ENCODE data around the gene ADAMTS8.

ADAMTS8 gene, protein sequence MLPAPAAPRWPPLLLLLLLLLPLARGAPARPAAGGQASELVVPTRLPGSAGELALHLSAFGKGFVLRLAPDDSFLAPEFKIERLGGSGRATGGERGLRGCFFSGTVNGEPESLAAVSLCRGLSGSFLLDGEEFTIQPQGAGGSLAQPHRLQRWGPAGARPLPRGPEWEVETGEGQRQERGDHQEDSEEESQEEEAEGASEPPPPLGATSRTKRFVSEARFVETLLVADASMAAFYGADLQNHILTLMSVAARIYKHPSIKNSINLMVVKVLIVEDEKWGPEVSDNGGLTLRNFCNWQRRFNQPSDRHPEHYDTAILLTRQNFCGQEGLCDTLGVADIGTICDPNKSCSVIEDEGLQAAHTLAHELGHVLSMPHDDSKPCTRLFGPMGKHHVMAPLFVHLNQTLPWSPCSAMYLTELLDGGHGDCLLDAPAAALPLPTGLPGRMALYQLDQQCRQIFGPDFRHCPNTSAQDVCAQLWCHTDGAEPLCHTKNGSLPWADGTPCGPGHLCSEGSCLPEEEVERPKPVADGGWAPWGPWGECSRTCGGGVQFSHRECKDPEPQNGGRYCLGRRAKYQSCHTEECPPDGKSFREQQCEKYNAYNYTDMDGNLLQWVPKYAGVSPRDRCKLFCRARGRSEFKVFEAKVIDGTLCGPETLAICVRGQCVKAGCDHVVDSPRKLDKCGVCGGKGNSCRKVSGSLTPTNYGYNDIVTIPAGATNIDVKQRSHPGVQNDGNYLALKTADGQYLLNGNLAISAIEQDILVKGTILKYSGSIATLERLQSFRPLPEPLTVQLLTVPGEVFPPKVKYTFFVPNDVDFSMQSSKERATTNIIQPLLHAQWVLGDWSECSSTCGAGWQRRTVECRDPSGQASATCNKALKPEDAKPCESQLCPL

DNA sequence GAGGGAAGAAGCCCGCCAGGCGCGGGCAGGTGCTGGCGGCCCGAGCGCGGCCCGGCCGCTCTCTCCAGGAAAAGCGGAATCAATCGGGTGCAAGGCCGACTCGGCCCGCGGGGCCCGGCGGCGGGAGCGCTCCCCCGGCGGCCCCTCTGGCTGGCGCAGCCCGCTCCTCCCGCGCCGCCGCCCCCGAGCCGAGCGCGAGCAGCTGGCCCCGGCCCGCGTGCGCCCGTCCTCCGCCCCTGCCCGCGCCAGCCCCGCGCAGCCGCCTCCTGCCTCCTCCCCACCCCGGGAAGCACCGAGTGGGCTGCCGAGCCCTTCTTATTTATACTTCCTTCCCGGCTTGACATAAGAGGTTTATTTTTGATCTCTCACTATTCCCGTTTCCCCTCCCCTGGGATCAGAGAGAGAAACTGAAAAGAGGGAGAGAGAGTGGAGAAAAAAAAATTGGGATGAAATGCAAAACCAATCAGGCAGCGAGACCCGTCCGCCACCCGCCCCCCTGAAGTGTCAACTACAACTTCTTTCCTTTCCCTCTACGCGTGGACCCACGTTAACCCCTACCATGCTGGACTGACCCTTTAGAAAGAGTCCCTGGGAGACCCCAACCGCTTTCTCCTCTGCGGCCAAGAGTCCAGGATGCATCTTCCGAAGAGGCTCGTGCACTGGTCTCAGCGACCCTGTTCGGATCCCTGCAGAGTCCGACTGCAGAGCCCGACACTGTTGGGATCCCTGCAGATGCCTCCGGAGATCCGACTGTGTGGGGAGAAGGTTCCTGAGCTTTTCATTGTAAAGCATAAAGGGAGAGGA, at the start of gene ADAMTS8:
Gene ADAMTS8 (minus strand): TSS at position 294 of the 804 bp plus-strand sequence. CDS start 323 bp downstream, outside the sequence.
- peak; percentile 41 for DNase-seq (ENCODE audit: low read depth, low spot score)

DNA sequence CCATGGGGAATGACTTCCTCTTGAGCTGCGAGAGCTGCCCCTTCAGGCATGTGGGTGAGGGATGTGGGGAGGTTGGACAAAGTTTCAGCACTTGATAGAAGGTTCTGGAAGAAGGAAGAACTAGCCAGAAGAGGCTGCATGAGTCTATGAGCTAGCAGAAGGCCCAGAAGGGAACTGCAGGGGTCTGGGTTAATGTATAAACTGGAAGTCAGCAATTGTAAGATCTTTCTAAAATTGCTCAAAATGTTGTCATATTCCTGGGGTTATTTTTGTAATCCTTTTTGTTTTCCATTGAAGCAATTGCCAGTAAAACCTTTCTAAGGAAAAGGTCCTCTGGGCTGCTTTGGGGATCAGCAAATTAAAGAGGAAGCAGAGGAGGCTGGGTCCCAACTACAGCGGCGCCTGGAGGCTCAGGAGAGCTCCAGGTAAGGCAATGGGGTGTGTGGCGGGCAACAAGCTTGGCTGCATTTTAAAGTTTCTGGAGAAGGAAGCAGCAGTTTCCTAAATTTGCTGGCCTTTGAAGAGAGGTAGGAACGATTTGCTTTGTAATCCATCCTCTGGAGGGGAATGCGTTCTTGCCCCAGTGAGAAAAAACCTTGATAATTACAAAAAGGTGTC, 49.3 kb upstream of the ADAMTS8 start:
- peak; percentile 20 for DNase-seq (ENCODE audit: low read depth, low spot score)

DNA sequence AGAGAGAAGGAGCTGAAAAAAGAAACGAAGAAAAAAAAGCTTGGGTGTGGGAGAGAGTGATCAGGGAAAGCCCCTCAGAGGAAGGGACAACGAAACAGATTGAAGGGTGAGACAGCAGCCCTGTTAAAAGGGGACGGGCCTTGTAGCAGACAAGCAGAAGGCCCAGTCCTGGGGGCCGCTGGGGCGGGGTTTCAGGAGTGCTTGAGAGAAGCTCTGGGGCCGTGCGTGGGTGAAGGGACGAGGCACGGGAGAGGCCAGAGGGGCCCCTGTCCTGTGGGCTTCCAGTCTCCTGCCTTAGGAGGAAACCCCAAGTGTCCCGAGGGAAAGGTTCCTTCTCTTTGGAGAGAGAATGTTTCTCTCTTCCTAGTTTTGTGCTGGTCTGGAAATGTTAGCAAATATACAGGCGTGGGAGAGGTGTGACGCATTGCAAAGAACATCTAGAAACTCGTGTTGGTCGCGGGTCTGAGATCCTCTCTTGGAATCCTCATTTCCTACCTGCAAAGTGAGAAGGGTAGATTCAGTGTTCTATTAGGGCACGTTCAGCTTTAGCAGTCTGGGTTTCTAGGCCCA, 48.6 kb upstream of the ADAMTS8 start:
- DNase-seq (ENCODE audit: low read depth, low spot score), result no peak

DNA sequence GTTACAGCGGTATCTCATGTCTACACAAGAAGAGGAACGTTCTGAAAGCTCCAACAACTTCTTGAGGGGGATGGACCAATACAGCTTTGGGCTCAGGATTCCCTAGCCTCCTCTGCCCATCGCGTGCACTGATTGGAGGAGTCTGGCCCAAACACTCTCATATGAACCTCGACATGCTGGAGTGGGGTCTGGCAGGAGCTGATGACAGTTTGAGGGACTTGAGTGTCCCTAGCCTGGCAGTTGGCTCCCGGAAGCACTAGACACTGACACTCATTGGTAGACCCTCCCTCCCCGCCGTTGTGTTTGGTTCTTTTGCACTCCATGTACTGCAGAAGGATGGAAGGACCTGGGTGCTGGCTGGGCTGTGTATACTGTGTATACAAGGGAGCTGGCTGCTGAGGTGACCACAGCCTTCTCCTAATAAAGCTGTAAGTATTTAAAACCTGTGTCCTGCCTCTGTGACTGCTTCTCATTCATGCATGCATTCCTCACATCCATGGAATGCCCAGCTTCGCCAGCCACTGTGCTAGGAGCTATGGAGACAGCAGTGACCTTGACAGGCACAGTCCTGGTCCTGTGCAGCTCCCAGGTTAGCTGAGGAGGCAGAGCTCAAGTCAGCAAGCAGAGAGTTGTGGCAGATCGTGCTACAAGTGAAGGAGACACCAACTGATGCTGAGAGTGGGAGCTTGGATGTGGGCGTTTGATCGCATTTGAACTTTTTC, 48.0 kb upstream of the ADAMTS8 start:
- DNase-seq (ENCODE audit: low read depth, low spot score), result peak; percentile 80

DNA sequence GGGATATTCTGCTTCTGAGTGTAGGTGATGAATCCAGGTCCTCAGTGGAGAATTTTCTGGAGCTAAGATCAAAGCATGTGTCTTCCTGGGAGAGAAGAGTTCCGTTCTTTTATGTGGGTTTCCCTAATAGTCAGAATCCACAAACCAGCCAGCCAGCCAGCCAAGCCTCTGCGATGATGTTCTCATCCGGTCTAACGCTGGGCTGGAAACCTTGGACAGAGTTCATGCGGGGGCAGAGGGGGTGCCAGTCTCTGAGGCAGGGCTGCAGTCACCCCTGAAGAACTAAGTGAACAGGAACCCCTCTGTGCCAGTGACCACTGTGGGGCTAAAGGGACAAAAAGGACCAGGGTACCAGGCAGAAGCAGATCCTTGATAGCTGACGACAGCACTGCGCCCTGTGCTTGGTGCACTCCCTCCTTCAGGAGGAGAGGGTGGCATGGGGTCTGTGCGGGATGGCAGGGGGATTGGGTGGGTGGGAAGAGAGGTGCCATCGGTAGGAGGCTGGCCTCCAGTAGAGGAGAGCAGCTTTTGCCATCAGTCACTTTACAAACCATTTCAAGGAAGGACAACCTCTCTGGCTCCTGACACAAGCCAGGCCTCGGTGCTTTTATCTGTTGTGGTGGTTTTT, 47.1 kb upstream of the ADAMTS8 start:
- DNase-seq (ENCODE audit: low read depth, low spot score), result peak; percentile 52

DNA sequence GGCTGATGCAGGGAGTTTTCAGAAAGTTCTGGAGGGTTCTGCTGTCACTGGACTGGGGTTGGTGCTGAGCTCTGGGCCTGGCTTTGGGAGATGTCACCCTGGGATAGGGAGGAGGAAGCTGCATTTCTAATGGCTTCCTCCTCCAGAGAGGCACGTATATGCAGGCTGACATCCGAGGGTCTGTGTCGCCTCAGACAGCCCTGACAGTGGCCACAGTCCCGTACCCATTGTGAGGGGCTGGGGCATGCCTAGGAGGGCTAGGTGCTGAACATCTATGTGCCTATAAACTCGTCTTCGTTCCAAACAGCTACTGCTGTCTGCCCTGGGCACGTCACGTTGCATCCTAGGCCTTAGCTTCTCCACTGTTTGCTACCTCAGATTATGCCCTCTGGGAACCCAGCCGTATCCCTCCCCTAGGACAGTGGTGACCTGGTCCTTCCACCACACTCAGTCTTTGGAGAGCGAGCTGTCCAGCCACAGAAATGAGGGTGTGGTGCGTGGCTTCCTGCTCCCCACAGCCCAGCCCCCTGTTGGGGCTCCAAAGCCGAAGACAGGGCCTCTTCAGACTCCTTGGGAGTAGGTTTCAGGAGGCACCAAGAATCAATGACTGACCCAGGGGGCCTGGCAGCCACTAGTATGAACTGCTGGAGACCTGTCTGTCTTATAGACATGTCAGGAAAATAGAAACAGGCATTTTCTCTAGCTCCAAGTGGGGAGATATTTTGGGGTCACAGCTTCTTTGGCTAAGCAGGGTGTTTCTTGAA, 46.4 kb upstream of the ADAMTS8 start:
- DNase-seq (ENCODE audit: low read depth, low spot score), result no peak

DNA sequence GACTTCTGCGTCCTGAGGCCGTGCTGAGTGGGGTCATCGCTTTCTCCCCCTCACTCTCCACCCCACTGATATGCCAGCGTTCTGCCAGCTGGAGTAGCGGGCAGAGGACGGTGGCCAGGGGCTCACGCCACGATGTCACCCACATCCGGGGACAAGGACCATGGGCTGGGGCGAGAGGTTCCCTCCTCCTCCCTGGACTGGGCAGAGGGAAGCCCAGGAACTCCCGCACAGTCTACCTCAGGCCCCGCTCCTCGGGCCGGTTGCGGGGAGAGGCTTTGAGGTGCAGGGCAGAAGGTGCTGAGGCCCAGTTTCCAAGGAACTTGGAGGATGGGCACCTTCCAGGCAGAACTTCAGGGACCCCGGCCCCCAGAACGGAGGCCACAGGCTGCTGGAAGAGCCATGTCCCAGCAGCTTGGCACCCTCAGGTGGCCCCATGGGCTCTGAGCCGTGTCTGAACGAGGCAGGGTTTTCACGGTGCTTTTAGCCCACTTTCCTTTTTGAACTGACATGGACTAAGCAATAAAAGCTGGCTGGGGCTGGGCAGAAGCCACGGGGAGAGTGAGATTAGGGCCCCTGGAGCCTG, 45.5 kb upstream of the ADAMTS8 start:
- no peak for DNase-seq (ENCODE audit: low read depth, low spot score)

DNA sequence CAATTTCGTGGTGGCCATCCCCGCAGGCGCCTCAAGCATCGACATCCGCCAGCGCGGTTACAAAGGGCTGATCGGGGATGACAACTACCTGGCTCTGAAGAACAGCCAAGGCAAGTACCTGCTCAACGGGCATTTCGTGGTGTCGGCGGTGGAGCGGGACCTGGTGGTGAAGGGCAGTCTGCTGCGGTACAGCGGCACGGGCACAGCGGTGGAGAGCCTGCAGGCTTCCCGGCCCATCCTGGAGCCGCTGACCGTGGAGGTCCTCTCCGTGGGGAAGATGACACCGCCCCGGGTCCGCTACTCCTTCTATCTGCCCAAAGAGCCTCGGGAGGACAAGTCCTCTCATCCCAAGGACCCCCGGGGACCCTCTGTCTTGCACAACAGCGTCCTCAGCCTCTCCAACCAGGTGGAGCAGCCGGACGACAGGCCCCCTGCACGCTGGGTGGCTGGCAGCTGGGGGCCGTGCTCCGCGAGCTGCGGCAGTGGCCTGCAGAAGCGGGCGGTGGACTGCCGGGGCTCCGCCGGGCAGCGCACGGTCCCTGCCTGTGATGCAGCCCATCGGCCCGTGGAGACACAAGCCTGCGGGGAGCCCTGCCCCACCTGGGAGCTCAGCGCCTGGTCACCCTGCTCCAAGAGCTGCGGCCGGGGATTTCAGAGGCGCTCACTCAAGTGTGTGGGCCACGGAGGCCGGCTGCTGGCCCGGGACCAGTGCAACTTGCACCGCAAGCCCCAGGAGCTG, 44.8 kb upstream of the ADAMTS8 start:
- no peak for DNase-seq (ENCODE audit: low read depth, low spot score)

DNA sequence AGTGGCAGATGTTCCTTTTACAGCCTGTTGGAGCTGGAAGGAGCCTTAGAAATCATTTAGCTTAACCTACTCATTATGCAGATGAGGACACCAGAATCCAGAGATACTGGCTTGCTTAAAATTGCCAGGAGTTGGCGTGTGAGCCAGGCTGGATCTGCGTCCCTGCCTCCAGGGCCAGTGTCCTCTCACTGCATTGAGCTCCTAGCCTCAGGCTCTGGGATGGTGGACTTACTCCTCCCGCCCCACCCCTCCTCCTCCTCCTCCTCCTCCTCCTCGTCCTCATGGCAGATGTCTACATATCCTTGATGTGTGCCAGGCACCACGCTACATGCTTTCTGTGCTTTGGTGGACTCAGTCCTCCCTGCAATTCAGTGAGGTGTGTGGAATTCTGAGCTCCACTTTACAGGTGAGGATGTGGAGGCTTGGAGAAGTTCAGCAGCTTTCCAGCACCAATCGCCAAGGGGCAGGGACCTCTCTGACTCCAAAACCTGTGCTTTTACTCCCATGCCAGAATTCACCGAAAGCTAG, 44.1 kb upstream of the ADAMTS8 start:
- DNase-seq (ENCODE audit: low read depth, low spot score), result no peak

DNA sequence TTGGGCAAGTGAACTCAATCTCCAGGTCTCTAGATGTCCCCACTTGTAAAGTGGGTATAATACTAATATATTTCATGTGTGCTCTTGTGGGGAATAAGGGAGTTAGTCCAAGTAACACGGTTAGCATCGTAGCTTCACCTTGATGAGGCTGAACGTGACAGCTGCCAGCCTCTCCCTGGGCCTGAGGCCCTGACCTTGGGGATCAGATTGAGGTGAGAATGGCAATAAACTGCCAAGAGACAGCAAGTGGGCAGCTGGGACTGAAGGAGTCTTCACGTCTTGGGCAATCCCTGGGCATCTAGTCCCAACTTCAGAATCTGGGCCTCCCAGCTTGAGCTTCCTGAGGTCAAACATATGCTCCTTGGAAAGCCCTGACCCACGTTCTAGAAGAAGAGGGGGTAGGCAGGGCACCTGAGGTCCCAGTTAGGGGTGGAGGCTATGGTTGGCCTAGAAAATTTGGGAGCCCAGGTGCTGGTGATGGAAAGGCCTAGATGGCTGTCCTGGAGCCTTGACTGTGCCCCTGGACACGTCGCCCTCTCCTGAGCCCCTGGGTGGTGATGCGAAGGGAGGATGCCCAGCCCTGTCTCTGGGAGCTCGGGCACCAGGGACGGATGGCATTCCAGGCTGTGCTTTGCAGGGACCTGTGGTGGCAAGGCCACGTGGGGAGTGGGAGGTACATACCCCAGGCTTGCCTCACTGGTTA, 43.5 kb upstream of the ADAMTS8 start:
- no peak for DNase-seq (ENCODE audit: low read depth, low spot score)

DNA sequence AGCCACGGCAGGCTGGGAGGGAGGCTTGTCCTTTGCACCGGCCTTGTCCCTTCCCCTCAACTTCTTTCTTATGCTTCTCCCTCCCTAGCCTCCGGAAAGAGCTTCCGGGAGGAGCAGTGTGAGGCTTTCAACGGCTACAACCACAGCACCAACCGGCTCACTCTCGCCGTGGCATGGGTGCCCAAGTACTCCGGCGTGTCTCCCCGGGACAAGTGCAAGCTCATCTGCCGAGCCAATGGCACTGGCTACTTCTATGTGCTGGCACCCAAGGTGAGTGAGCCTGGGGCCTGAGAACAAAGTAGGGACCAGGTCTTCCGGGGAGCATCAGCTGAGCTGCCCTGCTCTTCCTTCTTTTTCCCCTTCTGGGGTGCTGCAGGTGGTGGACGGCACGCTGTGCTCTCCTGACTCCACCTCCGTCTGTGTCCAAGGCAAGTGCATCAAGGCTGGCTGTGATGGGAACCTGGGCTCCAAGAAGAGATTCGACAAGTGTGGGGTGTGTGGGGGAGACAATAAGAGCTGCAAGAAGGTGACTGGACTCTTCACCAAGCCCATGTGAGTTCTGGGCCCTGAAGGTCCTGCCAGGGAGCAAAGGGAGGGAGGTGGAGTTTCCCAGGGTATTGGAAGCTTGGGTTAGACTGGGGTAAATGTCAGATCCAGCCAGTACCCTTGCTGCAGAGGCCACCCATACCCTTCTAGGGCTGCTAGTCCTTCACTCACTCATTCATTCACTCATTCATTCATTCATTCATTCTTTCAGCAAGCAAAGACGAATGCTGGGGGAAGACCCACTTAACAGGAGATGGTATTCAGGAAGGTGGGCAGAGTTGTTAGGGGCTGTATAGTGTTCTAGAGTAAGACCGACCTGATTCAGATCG, 42.7 kb upstream of the ADAMTS8 start:
- DNase-seq (ENCODE audit: low read depth, low spot score), result no peak

DNA sequence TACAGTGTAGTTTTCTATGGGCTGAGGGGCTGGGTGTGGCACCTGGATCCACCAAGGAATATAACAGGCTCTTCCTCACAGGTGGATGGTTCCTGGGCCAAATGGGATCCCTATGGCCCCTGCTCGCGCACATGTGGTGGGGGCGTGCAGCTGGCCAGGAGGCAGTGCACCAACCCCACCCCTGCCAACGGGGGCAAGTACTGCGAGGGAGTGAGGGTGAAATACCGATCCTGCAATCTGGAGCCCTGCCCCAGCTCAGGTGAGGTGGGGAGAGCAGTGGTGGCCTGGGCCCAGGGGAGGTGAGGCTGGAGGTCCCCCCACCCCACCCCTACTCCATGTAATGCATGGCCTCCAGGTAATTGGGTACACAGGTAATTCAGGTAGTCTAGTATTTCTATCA, 40.8 kb upstream of the ADAMTS8 start:
- DNase-seq (ENCODE audit: low read depth, low spot score), result no peak

DNA sequence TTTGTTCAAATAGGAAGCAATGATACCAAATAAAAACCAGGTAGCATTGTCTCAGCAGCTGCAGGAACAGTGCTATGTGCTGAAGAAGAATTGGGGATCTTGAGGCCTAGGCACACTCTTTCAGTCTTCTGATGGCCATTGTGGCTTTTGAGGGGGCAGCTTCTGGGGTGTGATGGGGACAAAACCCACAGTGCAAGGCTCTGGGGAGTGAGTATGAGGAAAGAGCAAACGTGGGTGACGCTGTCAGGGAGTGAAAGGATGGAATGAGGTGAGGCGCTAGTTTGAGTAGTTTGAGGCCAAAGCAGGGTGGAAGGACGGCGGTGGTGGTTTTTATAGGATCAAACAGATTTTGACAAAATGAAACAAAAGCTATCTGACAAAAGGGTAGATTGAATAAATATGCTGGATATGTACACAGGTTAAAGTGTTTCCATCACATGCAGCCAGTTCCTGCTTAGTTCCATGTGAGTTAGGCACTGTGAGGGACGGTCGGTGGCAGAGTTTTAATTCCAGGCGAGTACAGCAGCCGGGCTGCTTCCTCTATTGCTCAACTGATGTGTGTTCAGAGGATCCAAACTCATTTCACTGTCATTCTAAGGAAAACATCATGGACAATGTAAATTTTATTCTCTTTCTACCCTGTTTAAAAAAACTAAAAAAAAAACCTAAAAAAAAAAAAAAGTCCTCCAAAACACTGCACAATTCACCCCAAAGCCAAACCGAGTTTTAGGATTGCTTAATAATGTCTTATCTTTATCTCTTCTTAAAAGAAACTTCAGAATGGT, 38.9 kb upstream of the ADAMTS8 start:
- DNase-seq (ENCODE audit: low read depth, low spot score), result no peak

DNA sequence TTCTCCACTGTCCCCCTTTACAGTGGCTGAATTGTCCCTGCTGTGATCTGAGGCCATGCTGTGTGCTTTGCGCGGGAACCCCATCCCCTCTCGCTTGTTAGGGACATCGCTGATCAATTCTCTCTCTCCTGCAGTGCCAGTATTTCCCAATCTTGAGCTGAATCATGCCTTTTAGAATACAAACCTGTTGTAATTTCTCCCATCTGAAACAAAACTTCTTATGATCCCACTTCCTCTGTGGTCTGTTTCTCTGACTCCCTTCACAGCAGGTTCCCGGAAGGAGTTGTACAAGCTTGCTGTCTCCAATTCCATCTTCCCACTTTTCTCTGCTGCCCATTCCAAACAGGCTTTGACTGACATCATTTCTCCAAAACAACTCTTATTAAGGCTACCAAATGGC, 36.9 kb upstream of the ADAMTS8 start:
- DNase-seq (ENCODE audit: low read depth, low spot score), result no peak

DNA sequence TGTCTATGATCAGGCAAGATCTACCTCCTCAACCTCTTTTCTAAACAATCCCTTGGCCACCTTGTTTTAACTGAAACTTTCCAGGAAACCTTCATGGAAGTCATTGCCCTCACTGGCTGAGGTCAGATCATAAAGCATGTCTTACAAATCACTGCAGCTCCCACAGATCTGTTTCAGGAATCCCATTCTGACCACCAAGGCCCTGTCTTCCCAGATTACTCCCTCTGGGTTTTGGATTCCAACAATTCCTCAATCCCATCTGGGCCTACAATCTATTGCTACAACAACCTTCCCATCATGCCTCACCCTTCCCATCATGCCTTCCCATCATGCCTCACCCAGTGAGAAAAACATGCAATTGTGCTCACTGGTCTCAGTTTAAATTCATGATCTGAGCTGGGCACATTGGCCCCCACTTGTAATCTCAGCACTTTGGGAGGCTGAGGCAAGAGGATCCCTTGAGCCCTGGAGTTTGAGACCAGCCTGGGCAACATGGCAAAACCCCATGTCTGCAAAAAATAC, 35.9 kb upstream of the ADAMTS8 start:
- no peak for DNase-seq (ENCODE audit: low read depth, low spot score)
